HG03439 (cell line): ENCODE measurements around the gene S1PR2.
"Not testable (repeated sequence)": the region's sequence is repeated elsewhere in the genome, so short reads cannot be mapped to it uniquely, and the experiment has no call there.

Experiments
- ATAC-seq: cut with Tn5 transposase; IDR thresholded peaks from one replicate; pipeline ENCODE4 v1.9.1; 2021; ENCODE audit warnings: mild to moderate bottlenecking, moderate library complexity; ENCODE audit not compliant: unreplicated experiment

Gene S1PR2

GRCh38 chr19:10194500-10195198, 36.5 kb downstream of the S1PR2 start, which contains the start of gene DNMT1:
DNMT1 (minus strand) TSS chr19:10194953; CDS start chr19:10194899, 54 bp downstream.
- peak; percentile 72 for ATAC-seq

GRCh38 chr19:10193790-10194499, 37.2 kb downstream of the S1PR2 start:
- peak; percentile 18 for ATAC-seq

- no peak for ATAC-seq
Measured at GRCh38 chr19:10192922-10193321, 38.2 kb downstream of the S1PR2 start.

- no peak for ATAC-seq
Measured at GRCh38 chr19:10191347-10191746, 39.8 kb downstream of the S1PR2 start.

GRCh38 chr19:10190026-10190425, 41.1 kb downstream of the S1PR2 start:
- ATAC-seq, result no peak

GRCh38 chr19:10189616-10190015, 41.5 kb downstream of the S1PR2 start:
- ATAC-seq, result no peak

GRCh38 chr19:10187315-10187714, 43.8 kb downstream of the S1PR2 start:
- no peak for ATAC-seq

GRCh38 chr19:10184636-10185035, 46.5 kb downstream of the S1PR2 start:
- ATAC-seq, result no peak

- ATAC-seq, result no peak
Measured at GRCh38 chr19:10183926-10184325, 47.2 kb downstream of the S1PR2 start.

- no peak for ATAC-seq
Measured at GRCh38 chr19:10182847-10183246, 48.3 kb downstream of the S1PR2 start.

- ATAC-seq, result no peak
Measured at GRCh38 chr19:10182076-10182475, 49.1 kb downstream of the S1PR2 start.

- ATAC-seq, result no peak
Measured at GRCh38 chr19:10180459-10180858, 50.7 kb downstream of the S1PR2 start.

- not testable (repeated sequence) for ATAC-seq
Measured at GRCh38 chr19:10180024-10180423, 51.1 kb downstream of the S1PR2 start.

- ATAC-seq, result no peak
Measured at GRCh38 chr19:10173527-10173926, 57.6 kb downstream of the S1PR2 start.
